OCI-LY1 (cell line): ENCODE data around the gene ZNF584.

Experiments
- H2AFZ ChIP-seq: fragments of 200-600 bp; sonication (generic), shearing (Covaris generic); 2 replicates; pipeline ENCODE4 v1.6.0; 2014; ENCODE audit warnings: antibody characterized with exemption, mild to moderate bottlenecking, low read length
- H3F3A ChIP-seq: fragments of 200-600 bp; sonication (generic), shearing (Covaris generic); 2 replicates; pipeline ENCODE4 v1.6.0; 2014; ENCODE audit warnings: mild to moderate bottlenecking, antibody characterized with exemption, low read length, moderate library complexity; ENCODE audit not compliant: insufficient read depth
- H3K27ac ChIP-seq: fragments of 200-600 bp; sonication (generic); 2 replicates; pipeline ENCODE4 v1.5.1; 2014; ENCODE audit warnings: low read length, mixed run types, mild to moderate bottlenecking, low read depth; ENCODE audit not compliant: poor library complexity, severe bottlenecking
- H3K27me3 ChIP-seq: fragments of 200-600 bp; sonication (generic); 2 replicates; pipeline ENCODE4 v1.6.0; 2014; ENCODE audit warnings: antibody characterized with exemption, mild to moderate bottlenecking, low read length, moderate library complexity; ENCODE audit not compliant: insufficient read depth
- H3K36me3 ChIP-seq: fragments of 200-600 bp; sonication (generic); 2 replicates; pipeline ENCODE4 v1.6.1; 2014; ENCODE audit warnings: mild to moderate bottlenecking, antibody characterized with exemption, low read length, moderate library complexity, mixed read lengths; ENCODE audit not compliant: insufficient read depth
- H3K4me1 ChIP-seq: fragments of 200-600 bp; sonication (generic); 2 replicates; pipeline ENCODE4 v1.5.1; 2014; ENCODE audit warnings: mild to moderate bottlenecking, low read length, moderate library complexity; ENCODE audit not compliant: insufficient read depth, severe bottlenecking
- H3K4me2 ChIP-seq: fragments of 200-600 bp; sonication (generic), shearing (Covaris generic); 2 replicates; pipeline ENCODE4 v1.6.1; 2014; ENCODE audit warnings: low read length
- H3K4me3 ChIP-seq: fragments of 200-600 bp; sonication (generic); 2 replicates; pipeline ENCODE4 v1.5.1; 2014; ENCODE audit warnings: low read length, low read depth, mild to moderate bottlenecking, mixed read lengths; ENCODE audit not compliant: poor library complexity, severe bottlenecking
- H3K79me2 ChIP-seq: fragments of 200-600 bp; shearing (Covaris generic); 2 replicates; pipeline ENCODE4 v1.6.1; 2016; ENCODE audit warnings: mixed run types, low read length, mixed read lengths; ENCODE audit not compliant: insufficient read depth
- H3K9ac ChIP-seq: fragments of 200-600 bp; sonication (generic), shearing (Covaris generic); 2 replicates; pipeline ENCODE4 v1.6.1; 2014; ENCODE audit warnings: mild to moderate bottlenecking, low read length, mixed read lengths
- H3K9me2 ChIP-seq: fragments of 200-600 bp; sonication (generic), shearing (Covaris generic); 2 replicates; pipeline ENCODE4 v1.6.1; 2014; ENCODE audit warnings: low read depth, mild to moderate bottlenecking, low read length, mixed read lengths
- H3K9me3 ChIP-seq: fragments of 200-600 bp; shearing (Covaris generic); 2 replicates; pipeline ENCODE4 v1.6.1; 2014; ENCODE audit warnings: low read length, mixed read lengths
- H4K20me1 ChIP-seq: fragments of 200-600 bp; sonication (generic), shearing (Covaris generic); 2 replicates; pipeline ENCODE4 v1.6.0; 2016; ENCODE audit warnings: mild to moderate bottlenecking, low read length; ENCODE audit not compliant: insufficient read depth
- EZH2 ChIP-seq: fragments of 200-600 bp; sonication (generic), shearing (Covaris generic); IDR thresholded peaks from 2 replicates; pipeline ENCODE4 v1.8.0; 2017; ENCODE audit warnings: borderline replicate concordance, mixed run types, mild to moderate bottlenecking, antibody characterized with exemption, low read length, moderate library complexity, mixed read lengths
- TF ChIP-seq, protein P1 (sequence below): fragments of 200-600 bp; sonication (generic), shearing (Covaris generic); IDR thresholded peaks from 2 replicates; pipeline ENCODE4 v1.5.1; 2017; ENCODE audit warnings: mild to moderate bottlenecking, antibody characterized with exemption, low read length, moderate library complexity, mixed read lengths

Gene ZNF584

DNA sequence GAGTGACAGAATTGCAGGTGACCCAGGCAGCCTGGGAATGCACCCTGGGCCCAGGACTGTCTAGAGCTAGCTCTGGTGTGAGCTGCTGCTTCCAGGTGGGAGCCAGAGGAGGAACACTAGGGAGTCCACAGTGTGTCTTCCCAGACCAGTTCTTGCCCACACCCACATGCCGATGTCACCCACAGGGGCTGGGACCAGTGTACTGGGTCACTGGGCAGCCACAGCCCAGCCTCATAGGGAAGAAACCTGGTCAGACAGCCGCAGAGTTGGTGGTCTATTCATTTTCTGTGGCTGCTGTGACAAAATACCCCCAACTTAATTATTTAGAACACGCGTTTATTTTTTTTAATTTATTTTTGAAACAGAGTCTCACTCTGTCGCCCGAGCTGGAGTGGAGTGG lies 9.9 kb upstream of the ZNF584 start:
- H3K36me3 ChIP-seq: peaks cover 25% of the 10 kb centered on the region
- no peak overlapping the region for H3K4me3 ChIP-seq
- H3K79me2 ChIP-seq: no peaks in the 10 kb centered on the region
- no peak overlapping the region for H2AFZ ChIP-seq
- no peaks in the 10 kb centered on the region for H3K9me2 ChIP-seq
- H3K4me1 ChIP-seq: peaks cover 16% of the 10 kb centered on the region
- H3K27ac ChIP-seq: no peak overlapping the region
- no peak for TF ChIP-seq EZH2
- TF ChIP-seq, protein P1, sequence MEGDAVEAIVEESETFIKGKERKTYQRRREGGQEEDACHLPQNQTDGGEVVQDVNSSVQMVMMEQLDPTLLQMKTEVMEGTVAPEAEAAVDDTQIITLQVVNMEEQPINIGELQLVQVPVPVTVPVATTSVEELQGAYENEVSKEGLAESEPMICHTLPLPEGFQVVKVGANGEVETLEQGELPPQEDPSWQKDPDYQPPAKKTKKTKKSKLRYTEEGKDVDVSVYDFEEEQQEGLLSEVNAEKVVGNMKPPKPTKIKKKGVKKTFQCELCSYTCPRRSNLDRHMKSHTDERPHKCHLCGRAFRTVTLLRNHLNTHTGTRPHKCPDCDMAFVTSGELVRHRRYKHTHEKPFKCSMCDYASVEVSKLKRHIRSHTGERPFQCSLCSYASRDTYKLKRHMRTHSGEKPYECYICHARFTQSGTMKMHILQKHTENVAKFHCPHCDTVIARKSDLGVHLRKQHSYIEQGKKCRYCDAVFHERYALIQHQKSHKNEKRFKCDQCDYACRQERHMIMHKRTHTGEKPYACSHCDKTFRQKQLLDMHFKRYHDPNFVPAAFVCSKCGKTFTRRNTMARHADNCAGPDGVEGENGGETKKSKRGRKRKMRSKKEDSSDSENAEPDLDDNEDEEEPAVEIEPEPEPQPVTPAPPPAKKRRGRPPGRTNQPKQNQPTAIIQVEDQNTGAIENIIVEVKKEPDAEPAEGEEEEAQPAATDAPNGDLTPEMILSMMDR: no peak
- H4K20me1 ChIP-seq: no peaks in the 10 kb centered on the region
- H3K4me2 ChIP-seq: no peak overlapping the region
- H3K9ac ChIP-seq: no peak overlapping the region
- H3F3A ChIP-seq: 0 out of 2 replicates have a peak, but pooled peaks cover 5% of the 10 kb centered on the region
- no peaks in the 10 kb centered on the region for H3K27me3 ChIP-seq
- H3K9me3 ChIP-seq: no peaks in the 10 kb centered on the region

DNA sequence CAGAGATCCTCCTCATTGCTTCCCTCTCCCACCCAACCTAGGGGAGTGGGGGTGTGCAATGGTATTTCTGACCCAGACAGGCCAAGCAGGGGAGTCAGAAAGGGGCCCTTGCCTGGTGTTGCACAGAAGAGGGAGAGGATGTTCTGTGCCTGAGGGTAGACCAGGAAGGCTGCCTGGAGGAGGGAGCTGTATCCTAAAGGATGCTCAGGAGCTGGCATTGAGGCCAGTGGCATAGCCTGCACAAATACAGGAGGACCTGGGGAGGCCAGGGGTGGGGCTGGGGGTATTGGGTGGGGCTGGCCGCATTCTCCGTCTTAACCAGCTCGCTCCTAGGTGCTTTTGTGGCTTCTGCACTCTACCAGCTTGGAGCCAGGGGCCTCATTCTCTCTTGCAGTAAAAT lies 8.5 kb upstream of the ZNF584 start:
- H3K79me2 ChIP-seq: no peaks in the 10 kb centered on the region
- TF ChIP-seq EZH2: no peak
- TF ChIP-seq, protein P1: no peak
- H4K20me1 ChIP-seq: no peaks in the 10 kb centered on the region
- H3F3A ChIP-seq: 0 out of 2 replicates have a peak, but pooled peaks cover 5% of the 10 kb centered on the region
- no peaks in the 10 kb centered on the region for H3K9me3 ChIP-seq
- no peak overlapping the region for H2AFZ ChIP-seq
- peaks cover 16% of the 10 kb centered on the region for H3K4me1 ChIP-seq
- no peak overlapping the region for H3K9ac ChIP-seq
- no peak overlapping the region for H3K27ac ChIP-seq
- H3K36me3 ChIP-seq: peaks cover 11% of the 10 kb centered on the region
- H3K4me2 ChIP-seq: no peak overlapping the region
- no peaks in the 10 kb centered on the region for H3K9me2 ChIP-seq
- no peaks in the 10 kb centered on the region for H3K27me3 ChIP-seq
- no peak overlapping the region for H3K4me3 ChIP-seq

DNA sequence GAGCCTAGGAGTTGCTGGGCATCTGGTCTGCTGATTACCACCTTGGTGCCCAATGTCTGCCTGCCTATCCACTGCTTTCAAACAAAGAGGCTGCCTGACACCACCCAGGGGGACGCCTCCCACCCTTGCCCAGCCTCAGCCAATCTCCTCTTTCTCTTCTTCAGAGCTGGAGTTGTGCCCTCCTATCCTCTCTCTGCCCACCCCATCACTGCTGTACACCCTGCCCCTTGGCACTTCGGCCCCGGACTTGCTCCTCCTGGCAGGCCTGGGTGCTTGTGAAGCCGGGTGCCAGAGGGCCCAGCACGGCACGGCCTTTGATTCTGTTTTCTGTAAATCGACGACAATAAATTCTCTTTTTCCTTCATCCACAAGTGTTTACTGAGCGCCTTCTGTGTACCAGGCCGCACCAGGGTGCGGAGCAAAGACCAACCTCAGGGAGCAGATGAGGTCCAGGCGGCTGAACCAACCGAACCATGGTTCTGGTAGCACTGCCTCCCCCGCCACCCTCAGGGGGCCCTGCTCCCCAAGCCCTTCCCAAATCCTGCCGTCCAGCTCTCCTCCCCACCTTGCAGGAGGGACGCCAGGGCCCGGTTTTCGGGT lies 8.0 kb upstream of the ZNF584 start:
- Histone ChIP-seq H4K20me1 (no peaks in the 10 kb centered on the region), H3F3A (0 out of 2 replicates have a peak, but pooled peaks cover 5% of the 10 kb centered on the region), H3K4me3 (peak overlapping the region; percentile 51), H3K27ac (no peak overlapping the region), H3K79me2 (no peaks in the 10 kb centered on the region), H3K9me3 (no peaks in the 10 kb centered on the region), H3K4me2 (peak overlapping the region; percentile 65), H2AFZ (no peak overlapping the region), H3K4me1 (peaks cover 16% of the 10 kb centered on the region), H3K36me3 (peaks cover 6% of the 10 kb centered on the region), H3K27me3 (no peaks in the 10 kb centered on the region), H3K9me2 (no peaks in the 10 kb centered on the region), H3K9ac (peak overlapping the region; percentile 47; the same call in 1 of the 2 replicates)
- TF ChIP-seq EZH2: no peak
- TF ChIP-seq, protein P1: no peak
